Lower lobe of right lung (tissue), 2 donors: ENCODE results near the gene RNASE13. TPM values are rescaled to one million over a fixed set of nuclear protein-coding genes. Genes with fewer than 3 reads are reported as not detected.
A peak's percentile ranks its signal among the peaks of the same experiment; 100 is the strongest.

ENCODE experiments used
- ATAC-seq, 2 donors: fragments of 200-7000 bp; cut with Tn5 transposase; one replicate each; pipeline ENCODE4 v1.9.1; 2020 to 2022; ENCODE audit warnings: mild to moderate bottlenecking in 2 of 2, moderate library complexity in 2 of 2
- DNase-seq: peaks from one replicate; pipeline ENCODE4 v3.0.0-alpha.2; 2020
- H3K27ac ChIP-seq: fragments of 200-600 bp; one replicate; pipeline ENCODE4 v1.8.0; 2022
- H3K27me3 ChIP-seq: fragments of 200-600 bp; one replicate; pipeline ENCODE4 v1.8.0; 2022; ENCODE audit warnings: low read depth
- H3K36me3 ChIP-seq: fragments of 200-600 bp; one replicate; pipeline ENCODE4 v1.8.0; 2022; ENCODE audit warnings: mild to moderate bottlenecking
- H3K4me1 ChIP-seq: fragments of 200-600 bp; one replicate; pipeline ENCODE4 v1.8.0; 2022
- H3K4me3 ChIP-seq: fragments of 200-600 bp; one replicate; pipeline ENCODE4 v1.8.0; 2022; ENCODE audit warnings: mild to moderate bottlenecking
- H3K9me3 ChIP-seq: fragments of 200-600 bp; one replicate; pipeline ENCODE4 v1.8.0; 2022
- intact Hi-C: fragments of 100-400 bp; cut with DNase I; formaldehyde crosslinking; loops from one replicate; pipeline ENCODE4 v1.11.0; 2022
- total RNA-seq: library from RNA; stranded (reverse); fragmentation: NEBNext Ultra II Directional; extraction: Animal tissue kit (Norgen Biotek cat#: 25700); gene quantifications from one replicate; pipeline ENCODE4 v1.2.1, GENCODE V29; 2021
- TF ChIP-seq, protein P1 (sequence below): fragments of 200-600 bp; IDR thresholded peaks from one replicate; pipeline ENCODE4 v1.8.0; 2022; ENCODE audit warnings: antibody characterized with exemption, mild to moderate bottlenecking
- donor health status: DM: no; HTN: yes; CAD: no; lungs with severe emphysema.

The RNASE13 gene
- total RNA-seq, 1 donor from 2014 or later: not detected

DNA sequence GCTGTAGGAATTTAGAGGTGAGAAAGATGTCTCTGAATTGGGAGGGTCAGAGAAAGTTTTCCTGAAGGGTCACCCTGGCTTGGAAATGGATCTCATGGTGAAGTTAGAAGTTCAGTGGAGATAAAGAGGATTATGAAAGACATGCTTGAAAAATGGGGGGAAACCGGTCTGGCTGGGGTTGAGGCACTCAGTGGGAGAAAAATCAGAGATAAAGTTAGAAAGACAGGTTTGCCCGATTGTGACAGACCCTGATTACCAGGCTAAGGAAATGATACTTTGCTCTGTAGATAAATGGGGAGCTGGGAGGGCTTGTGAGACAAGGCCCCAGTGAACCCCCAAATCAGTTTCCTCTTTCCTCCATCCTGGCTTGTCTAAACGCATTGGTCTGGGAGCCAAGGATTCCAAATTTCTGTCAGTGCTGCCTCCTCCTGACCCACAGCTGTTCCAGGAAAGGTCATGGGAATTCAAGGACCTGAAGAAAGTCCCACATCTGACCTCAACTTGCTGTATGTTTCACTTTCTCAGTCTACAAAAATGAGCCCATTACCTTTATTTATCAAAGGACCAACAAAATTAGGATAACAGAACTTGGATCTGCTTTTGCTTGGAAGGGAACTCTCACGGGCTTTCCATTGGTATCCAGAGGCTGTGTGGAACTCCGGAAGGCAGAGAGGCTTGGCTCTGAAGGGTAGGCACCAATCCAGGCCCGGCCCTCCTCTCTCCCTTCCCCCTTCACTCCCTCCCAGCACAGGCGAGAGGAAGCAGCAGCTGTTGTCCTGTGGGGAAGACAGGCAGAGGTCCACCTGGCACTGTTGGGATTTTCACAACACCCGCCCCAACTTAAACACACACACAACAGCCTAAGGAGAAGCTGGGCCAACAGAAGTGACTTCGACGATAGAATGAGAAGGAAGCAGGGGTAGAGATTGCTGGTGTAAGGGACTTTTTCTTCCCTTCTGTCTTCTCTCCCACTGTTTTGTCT lies 4.1 kb upstream of the RNASE13 start:
- Histone ChIP-seq H3K36me3 (no peaks in the 10 kb centered on the region), H3K27me3 (no peaks in the 10 kb centered on the region), H3K27ac (peak overlapping the region; percentile 68), H3K4me1 (peaks cover 38% of the 10 kb centered on the region), H3K9me3 (no peaks in the 10 kb centered on the region), H3K4me3 (peak overlapping the region; percentile 6)
- intact Hi-C loops: no loop called here
- ATAC-seq (peak; percentile 78 to 83), DNase-seq (peak; percentile 62)
- TF ChIP-seq, protein P1, sequence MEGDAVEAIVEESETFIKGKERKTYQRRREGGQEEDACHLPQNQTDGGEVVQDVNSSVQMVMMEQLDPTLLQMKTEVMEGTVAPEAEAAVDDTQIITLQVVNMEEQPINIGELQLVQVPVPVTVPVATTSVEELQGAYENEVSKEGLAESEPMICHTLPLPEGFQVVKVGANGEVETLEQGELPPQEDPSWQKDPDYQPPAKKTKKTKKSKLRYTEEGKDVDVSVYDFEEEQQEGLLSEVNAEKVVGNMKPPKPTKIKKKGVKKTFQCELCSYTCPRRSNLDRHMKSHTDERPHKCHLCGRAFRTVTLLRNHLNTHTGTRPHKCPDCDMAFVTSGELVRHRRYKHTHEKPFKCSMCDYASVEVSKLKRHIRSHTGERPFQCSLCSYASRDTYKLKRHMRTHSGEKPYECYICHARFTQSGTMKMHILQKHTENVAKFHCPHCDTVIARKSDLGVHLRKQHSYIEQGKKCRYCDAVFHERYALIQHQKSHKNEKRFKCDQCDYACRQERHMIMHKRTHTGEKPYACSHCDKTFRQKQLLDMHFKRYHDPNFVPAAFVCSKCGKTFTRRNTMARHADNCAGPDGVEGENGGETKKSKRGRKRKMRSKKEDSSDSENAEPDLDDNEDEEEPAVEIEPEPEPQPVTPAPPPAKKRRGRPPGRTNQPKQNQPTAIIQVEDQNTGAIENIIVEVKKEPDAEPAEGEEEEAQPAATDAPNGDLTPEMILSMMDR: no peak

DNA sequence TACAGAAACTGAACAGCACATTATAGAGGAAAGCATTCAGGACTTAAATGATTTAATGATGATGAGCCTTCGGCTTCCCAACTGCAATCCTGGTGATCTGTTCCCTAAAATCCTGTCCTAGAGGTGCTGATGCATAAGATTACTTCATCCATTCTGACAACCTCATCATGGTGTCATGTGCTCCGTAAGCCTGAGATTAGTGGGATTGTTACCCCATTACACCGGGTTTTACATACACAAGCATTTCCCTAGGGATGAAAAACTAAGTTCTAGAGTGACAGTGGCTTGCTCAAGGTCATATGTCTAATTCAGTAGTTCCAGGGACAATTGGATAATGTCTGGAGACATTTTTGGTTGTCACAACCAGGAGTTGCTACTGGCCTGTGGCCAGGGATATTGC lies 2.5 kb upstream of the RNASE13 start:
- H3K36me3 ChIP-seq: no peaks in the 10 kb centered on the region
- H3K27me3 ChIP-seq: no peaks in the 10 kb centered on the region
- no peak for DNase-seq
- intact Hi-C loops: no loop called here
- H3K4me1 ChIP-seq: peaks cover 26% of the 10 kb centered on the region
- H3K9me3 ChIP-seq: no peaks in the 10 kb centered on the region
- no peak overlapping the region for H3K27ac ChIP-seq
- TF ChIP-seq, protein P1: no peak
- H3K4me3 ChIP-seq: no peak overlapping the region
- no peak for ATAC-seq

DNA sequence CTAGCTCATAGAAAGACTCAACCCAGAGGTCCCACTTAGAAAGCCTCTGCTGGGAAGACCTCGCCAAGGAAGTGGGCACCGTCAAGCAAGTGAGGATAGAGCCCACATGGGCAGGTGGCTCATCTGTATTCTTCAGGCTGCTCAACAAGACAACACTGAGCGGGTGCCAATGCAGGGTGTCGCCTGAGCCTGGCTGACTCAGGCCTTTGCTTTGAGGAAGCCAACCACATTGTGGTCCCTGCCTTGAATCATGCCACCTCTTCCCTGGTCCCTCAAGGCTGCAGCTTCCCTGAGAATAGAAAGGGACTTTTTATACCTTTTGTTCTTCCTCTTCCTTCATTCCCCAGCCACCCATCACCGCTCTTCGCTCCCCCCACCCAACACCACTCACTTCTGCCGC lies 2.1 kb upstream of the RNASE13 start:
- intact Hi-C loops: no loop called here
- TF ChIP-seq, protein P1: no peak

DNA sequence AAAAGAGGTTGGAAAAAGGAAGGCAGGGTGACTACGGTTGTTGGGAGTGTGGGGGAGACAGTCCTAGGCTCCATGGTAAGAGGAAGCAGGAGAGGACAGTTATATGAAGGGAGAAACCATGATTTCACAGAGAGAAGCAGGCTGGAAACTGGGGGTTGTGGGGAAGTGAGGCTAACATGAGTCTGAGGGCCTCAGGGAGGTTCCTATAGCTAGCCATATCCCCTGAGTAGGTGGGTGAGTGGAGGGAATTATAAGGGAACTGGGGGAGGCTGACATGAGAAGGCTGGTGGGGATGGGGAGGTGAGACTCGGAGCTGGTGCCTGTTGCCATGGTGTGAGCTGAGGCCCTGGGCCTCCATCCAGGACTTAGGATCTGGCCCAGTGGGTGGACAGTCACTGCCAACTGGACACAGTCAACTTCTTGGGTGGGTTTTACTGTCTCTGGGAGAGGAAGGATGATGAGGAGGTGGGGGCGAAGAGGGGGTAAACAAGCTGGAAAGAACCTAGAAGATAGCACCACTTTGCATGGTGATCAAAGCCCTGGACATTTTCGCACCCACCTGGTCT lies 1.4 kb downstream of the RNASE13 start:
- no peak for DNase-seq
- Histone ChIP-seq H3K9me3 (no peaks in the 10 kb centered on the region), H3K4me1 (peaks cover 3% of the 10 kb centered on the region), H3K36me3 (no peaks in the 10 kb centered on the region), H3K27ac (no peak overlapping the region), H3K27me3 (no peaks in the 10 kb centered on the region), H3K4me3 (no peak overlapping the region)
- TF ChIP-seq, protein P1: no peak
- intact Hi-C loops: no loop called here
- no peak for ATAC-seq

More for the DNA sequence above, 2.1 kb upstream of the RNASE13 start:
- H3K4me1 ChIP-seq: peaks cover 26% of the 10 kb centered on the region
- H3K4me3 ChIP-seq: no peak overlapping the region
- H3K9me3 ChIP-seq: no peaks in the 10 kb centered on the region
- H3K27me3 ChIP-seq: no peaks in the 10 kb centered on the region
- DNase-seq (no peak), ATAC-seq (no peak)
- H3K36me3 ChIP-seq: no peaks in the 10 kb centered on the region
- H3K27ac ChIP-seq: no peak overlapping the region

DNA sequence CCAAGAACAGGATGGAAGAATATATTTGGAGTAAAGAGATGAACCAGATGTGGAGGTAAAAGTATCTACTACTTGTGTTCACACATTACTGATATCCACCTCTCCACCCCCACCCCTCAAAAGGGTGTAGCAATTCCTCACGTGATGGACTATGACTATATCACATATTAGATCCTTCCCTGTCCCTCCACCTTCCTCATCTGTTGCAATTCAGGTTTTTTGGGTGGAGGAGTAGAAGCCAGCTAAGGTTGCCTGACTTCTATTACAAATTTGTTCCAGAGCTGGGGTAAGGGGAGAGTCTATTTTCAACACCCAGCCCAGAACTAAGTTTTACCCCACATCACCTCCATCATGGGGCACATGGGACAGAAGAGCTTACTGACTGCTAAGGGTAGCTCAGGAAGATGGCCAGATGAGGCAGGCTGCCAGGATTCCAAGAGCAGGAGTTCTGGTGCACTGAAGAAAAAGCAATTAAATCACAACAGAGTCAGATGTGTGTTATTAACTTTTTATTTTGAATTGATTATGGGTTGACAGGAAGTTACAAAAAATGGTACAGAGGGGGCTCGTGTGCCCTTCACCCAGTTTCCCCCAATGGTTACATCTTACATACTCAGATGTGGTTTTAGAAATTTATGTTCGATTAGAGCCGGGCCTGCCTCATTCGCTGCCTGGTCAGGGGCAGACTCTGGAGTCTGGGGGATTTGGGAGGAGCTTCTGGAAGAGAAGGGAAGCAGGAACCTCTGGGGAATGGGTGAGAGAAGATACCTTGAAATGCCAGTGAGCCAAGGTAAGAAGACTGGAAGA lies 2.1 kb downstream of the RNASE13 start:
- no peak overlapping the region for H3K4me3 ChIP-seq
- no peaks in the 10 kb centered on the region for H3K36me3 ChIP-seq
- no peaks in the 10 kb centered on the region for H3K27me3 ChIP-seq
- TF ChIP-seq, protein P1: no peak
- no peaks in the 10 kb centered on the region for H3K9me3 ChIP-seq
- no peaks in the 10 kb centered on the region for H3K4me1 ChIP-seq
- ATAC-seq (no peak), DNase-seq (no peak)
- H3K27ac ChIP-seq: no peak overlapping the region
- intact Hi-C loops: no loop called here
